Keratinocyte (primary cell): ENCODE measurements around the gene ADGRB3. TPM values are rescaled to one million over a fixed set of nuclear protein-coding genes. Genes with fewer than 3 reads are reported as not detected.
"Not testable (repeated sequence)": the region's sequence is repeated elsewhere in the genome, so short reads cannot be mapped to it uniquely, and the experiment has no call there.

Experiments
- DNase-seq: peaks from one replicate; pipeline ENCODE4 v3.0.0-alpha.2; 2011; ENCODE audit warnings: low read depth, missing footprints, low spot score
- FAIRE-seq: peaks from 2 replicates; lab custom pipeline; 2011; peaks lifted over from hg19 to GRCh38; lab: Jason Lieb, UNC
- H2AFZ ChIP-seq: 2 replicates; pipeline ENCODE4 v1.6.0; 2012; ENCODE audit warnings: low read length, control low read depth, inconsistent platforms; ENCODE audit not compliant: control insufficient read depth
- H3K27ac ChIP-seq: 2 replicates; pipeline ENCODE4 v1.5.1; 2011; ENCODE audit warnings: low read length; ENCODE audit not compliant: control insufficient read depth, insufficient read depth
- H3K27me3 ChIP-seq: 3 replicates; pipeline ENCODE4 v1.6.0; 2011; ENCODE audit warnings: low read length; ENCODE audit not compliant: control insufficient read depth, insufficient read depth; ENCODE audit errors: extremely low read depth
- H3K36me3 ChIP-seq, 2 experiments: 2 replicates in 1 of 2; 3 replicates in 1 of 2; pipeline ENCODE4 v1.5.1; 2011; ENCODE audit warnings: low read length in 2 of 2, mild to moderate bottlenecking in 1 of 2; ENCODE audit not compliant: control insufficient read depth in 2 of 2, insufficient read depth in 2 of 2; ENCODE audit errors: extremely low read depth in 1 of 2
- H3K4me1 ChIP-seq: 3 replicates; pipeline ENCODE4 v1.5.1; 2011; ENCODE audit warnings: low read length; ENCODE audit not compliant: control insufficient read depth, insufficient read depth; ENCODE audit errors: extremely low read depth
- H3K4me2 ChIP-seq: 3 replicates; pipeline ENCODE4 v1.6.0; 2011; ENCODE audit warnings: low read depth, low read length; ENCODE audit not compliant: control insufficient read depth, insufficient read depth; ENCODE audit errors: extremely low read depth
- H3K4me3 ChIP-seq, 3 experiments: fragments of 200-600 bp in 1 of 3; sonication (generic) in 1 of 3; 2 replicates in 2 of 3; 3 replicates in 1 of 3; pipeline ENCODE4 v1.5.1; 2011 to 2016; ENCODE audit warnings: low read length in 3 of 3, mild to moderate bottlenecking in 3 of 3, control low read depth in 2 of 3, inconsistent platforms in 1 of 3, low read depth in 1 of 3, mixed read lengths in 1 of 3, mixed run types in 1 of 3, moderate library complexity in 1 of 3; ENCODE audit not compliant: control insufficient read depth in 2 of 3, insufficient read depth in 2 of 3; ENCODE audit errors: extremely low read depth in 1 of 3
- H3K79me2 ChIP-seq: 2 replicates; pipeline ENCODE4 v1.6.0; 2012; ENCODE audit warnings: low read length; ENCODE audit not compliant: control insufficient read depth, insufficient read depth
- H3K9ac ChIP-seq: 3 replicates; pipeline ENCODE4 v1.6.0; 2011; ENCODE audit warnings: low read length; ENCODE audit not compliant: control insufficient read depth, insufficient read depth; ENCODE audit errors: extremely low read depth
- H3K9me1 ChIP-seq: 3 replicates; pipeline ENCODE4 v1.6.0; 2011; ENCODE audit warnings: low read length; ENCODE audit not compliant: control insufficient read depth, insufficient read depth; ENCODE audit errors: extremely low read depth
- H3K9me3 ChIP-seq: 2 replicates; pipeline ENCODE4 v1.5.1; 2012; ENCODE audit warnings: low read depth, low read length; ENCODE audit not compliant: control insufficient read depth
- H4K20me1 ChIP-seq: 3 replicates; pipeline ENCODE4 v1.6.0; 2011; ENCODE audit warnings: low read length; ENCODE audit not compliant: control insufficient read depth, insufficient read depth; ENCODE audit errors: extremely low read depth
- EZH2 ChIP-seq: IDR thresholded peaks from one replicate; pipeline ENCODE4 v1.6.1; 2012; ENCODE audit warnings: inconsistent platforms, mild to moderate bottlenecking, low read length, moderate library complexity
- dilution Hi-C: fragments of 300-500 bp; cut with MboI; formaldehyde crosslinking; loops from one replicate; pipeline ENCODE4 v1.7.0; 2020; ENCODE audit warnings: low sequenced_read_pairs; ENCODE audit not compliant: extremely low pct_ligation_motif_present
- polyA plus RNA-seq, 5 experiments: library from polyadenylated mRNA; depleted of rRNA in 3 of 5; stranded (reverse) in 3 of 5; stranded (forward) in 1 of 5; unstranded in 1 of 5; fragments of >200 nt; gene quantifications; 1 replicate in 1 of 5; 2 replicates in 3 of 5; 3 replicates in 1 of 5; pipeline versions ENCODE4 v1.2.1 to v1.2.3, GENCODE V29; 2011 to 2012; ENCODE audit warnings: missing spikeins in 2 of 5, low read depth in 1 of 5, low replicate concordance in 1 of 5
- TF ChIP-seq, protein P1 (sequence below), 3 experiments: IDR thresholded peaks in 1 of 3; conservative IDR thresholded peaks in 1 of 3; optimal IDR thresholded peaks in 1 of 3; 2 replicates in 2 of 3; 3 replicates in 1 of 3; pipeline versions ENCODE3 to v1.5.1; 2011; ENCODE audit warnings: low read length in 3 of 3, mild to moderate bottlenecking in 3 of 3, moderate library complexity in 2 of 3, control low read depth in 1 of 3, inconsistent platforms in 1 of 3; ENCODE audit not compliant: insufficient read depth in 2 of 3; ENCODE audit errors: extremely low read depth in 1 of 3

ADGRB3 gene
- polyA plus RNA-seq, 1 donor (not counting 4 experiments of a cell fraction or from before 2014, with no cell fraction given), result not detected

DNA sequence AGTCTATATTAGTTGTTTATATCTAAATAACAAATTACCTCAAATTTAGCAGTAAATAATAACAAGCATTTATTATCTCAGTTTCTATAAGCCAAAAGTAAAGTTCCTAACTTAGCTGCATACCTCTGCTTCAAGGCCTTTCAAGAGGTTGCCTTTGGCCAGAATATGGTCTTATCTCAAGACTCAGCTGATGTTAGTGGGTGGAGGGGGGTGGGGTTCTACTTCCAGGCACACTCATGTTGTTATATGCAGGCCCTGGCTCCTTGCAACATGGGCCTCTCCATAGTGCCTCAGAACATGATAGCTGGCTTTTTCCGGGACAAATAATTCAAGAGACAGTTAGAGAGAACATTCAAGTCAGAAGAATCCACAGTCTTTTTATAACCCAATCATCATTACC is 266.0 kb downstream of the ADGRB3 start:
- Histone ChIP-seq H3K9ac (no peak overlapping the region), H2AFZ (no peak overlapping the region), H3K79me2 (no peaks in the 10 kb centered on the region), H3K9me3 (peaks cover 2% of the 10 kb centered on the region), H3K4me2 (no peak overlapping the region), H3K27me3 (no peaks in the 10 kb centered on the region), H3K36me3 (no peaks in the 10 kb centered on the region), H4K20me1 (no peaks in the 10 kb centered on the region), H3K27ac (no peak overlapping the region), H3K9me1 (no peaks in the 10 kb centered on the region), H3K4me1 (no peaks in the 10 kb centered on the region), H3K4me3 (no peak overlapping the region)
- DNase-seq (no peak), FAIRE-seq (no peak)
- no peak for TF ChIP-seq EZH2
- dilution Hi-C loops, result no loop called here

DNA sequence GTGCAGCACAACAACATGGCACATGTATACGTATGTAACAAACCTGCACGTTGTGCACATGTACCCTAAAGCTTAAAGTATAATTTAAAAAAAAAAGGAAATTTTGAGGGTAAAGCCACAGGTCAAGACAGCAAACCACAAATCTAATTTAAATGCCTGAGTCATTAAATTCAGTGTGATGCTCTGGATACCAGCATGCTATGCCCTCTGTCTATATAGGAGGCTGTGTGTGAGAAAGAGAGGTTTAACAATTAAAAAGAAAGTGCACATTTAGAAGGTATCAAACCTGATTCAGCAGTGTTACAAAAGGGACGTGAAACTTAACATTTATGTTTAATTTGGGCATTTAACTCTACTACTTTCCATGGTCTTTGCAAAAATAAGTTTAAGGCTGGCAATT is 276.3 kb downstream of the ADGRB3 start:
- FAIRE-seq (no peak), DNase-seq (no peak)
- Histone ChIP-seq H3K9me1 (no peaks in the 10 kb centered on the region), H4K20me1 (no peaks in the 10 kb centered on the region), H3K4me2 (no peak overlapping the region), H3K79me2 (no peaks in the 10 kb centered on the region), H3K36me3 (no peaks in the 10 kb centered on the region), H3K9me3 (no peaks in the 10 kb centered on the region), H3K4me3 (no peak overlapping the region), H3K4me1 (no peaks in the 10 kb centered on the region), H2AFZ (no peak overlapping the region), H3K27me3 (no peaks in the 10 kb centered on the region), H3K27ac (no peak overlapping the region), H3K9ac (no peak overlapping the region)
- dilution Hi-C loops, result no loop called here
- TF ChIP-seq, protein P1, sequence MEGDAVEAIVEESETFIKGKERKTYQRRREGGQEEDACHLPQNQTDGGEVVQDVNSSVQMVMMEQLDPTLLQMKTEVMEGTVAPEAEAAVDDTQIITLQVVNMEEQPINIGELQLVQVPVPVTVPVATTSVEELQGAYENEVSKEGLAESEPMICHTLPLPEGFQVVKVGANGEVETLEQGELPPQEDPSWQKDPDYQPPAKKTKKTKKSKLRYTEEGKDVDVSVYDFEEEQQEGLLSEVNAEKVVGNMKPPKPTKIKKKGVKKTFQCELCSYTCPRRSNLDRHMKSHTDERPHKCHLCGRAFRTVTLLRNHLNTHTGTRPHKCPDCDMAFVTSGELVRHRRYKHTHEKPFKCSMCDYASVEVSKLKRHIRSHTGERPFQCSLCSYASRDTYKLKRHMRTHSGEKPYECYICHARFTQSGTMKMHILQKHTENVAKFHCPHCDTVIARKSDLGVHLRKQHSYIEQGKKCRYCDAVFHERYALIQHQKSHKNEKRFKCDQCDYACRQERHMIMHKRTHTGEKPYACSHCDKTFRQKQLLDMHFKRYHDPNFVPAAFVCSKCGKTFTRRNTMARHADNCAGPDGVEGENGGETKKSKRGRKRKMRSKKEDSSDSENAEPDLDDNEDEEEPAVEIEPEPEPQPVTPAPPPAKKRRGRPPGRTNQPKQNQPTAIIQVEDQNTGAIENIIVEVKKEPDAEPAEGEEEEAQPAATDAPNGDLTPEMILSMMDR (optimal IDR thresholded peaks at IDR 0.05 in 1 of 3, IDR thresholded peaks at IDR 0.05 in 1 of 3, conservative IDR thresholded peaks at IDR 0.05 in 1 of 3; ENCODE audit: extremely low read depth in 1 of 3, insufficient read depth in 2 of 3, low read length in 3 of 3), result no peak
- TF ChIP-seq EZH2, result no peak

DNA sequence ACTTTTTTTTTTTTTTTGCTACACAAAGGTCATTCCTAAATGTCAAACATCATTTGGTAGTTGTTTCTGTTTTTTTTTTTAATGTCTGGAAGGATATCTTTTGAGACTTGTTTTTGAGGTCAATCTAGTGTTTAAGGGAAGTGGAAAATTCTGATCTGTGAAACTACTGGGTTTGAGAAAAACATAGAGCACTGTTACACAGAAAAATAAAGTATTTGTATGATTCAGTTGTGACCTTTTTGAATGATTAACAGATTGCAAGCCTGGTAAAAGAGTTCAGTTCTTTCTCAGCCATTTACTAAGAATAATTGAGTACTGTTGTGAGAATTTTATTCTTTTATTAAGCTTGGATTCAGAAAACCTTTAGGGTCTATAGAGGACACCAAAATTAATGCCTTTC is 276.7 kb downstream of the ADGRB3 start:
- no peaks in the 10 kb centered on the region for H3K79me2 ChIP-seq
- no peak overlapping the region for H3K4me2 ChIP-seq
- no peak overlapping the region for H3K4me3 ChIP-seq
- H2AFZ ChIP-seq, result no peak overlapping the region
- no peaks in the 10 kb centered on the region for H3K9me1 ChIP-seq
- H4K20me1 ChIP-seq, result no peaks in the 10 kb centered on the region
- no peak overlapping the region for H3K9ac ChIP-seq
- DNase-seq, result no peak
- TF ChIP-seq EZH2, result no peak
- TF ChIP-seq, protein P1 (optimal IDR thresholded peaks at IDR 0.05 in 1 of 3, IDR thresholded peaks at IDR 0.05 in 1 of 3, conservative IDR thresholded peaks at IDR 0.05 in 1 of 3; ENCODE audit: extremely low read depth in 1 of 3, insufficient read depth in 2 of 3, low read length in 3 of 3), result no peak
- no peaks in the 10 kb centered on the region for H3K4me1 ChIP-seq
- no peak for FAIRE-seq
- H3K27ac ChIP-seq, result no peak overlapping the region
- dilution Hi-C loops, result no loop called here
- H3K9me3 ChIP-seq, result no peaks in the 10 kb centered on the region
- H3K36me3 ChIP-seq, result no peaks in the 10 kb centered on the region
- no peaks in the 10 kb centered on the region for H3K27me3 ChIP-seq

DNA sequence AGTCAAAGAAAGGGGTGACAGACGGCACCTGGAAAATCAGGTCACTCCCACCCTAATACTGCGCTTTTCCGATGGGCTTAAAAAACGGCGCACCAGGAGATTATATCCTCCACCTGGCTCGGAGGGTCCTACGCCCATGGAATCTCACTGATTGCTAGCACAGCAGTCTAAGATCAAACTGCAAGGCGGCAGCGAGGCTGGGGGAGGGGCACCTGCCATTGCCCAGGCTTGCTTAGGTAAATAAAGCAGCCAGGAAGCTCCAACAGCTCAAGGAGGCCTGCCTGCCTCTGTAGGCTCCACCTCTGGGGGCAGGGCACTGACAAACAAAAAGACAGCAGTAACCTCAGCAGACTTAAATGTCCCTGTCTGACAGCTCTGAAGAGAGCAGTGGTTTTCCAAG is 277.7 kb downstream of the ADGRB3 start:
- dilution Hi-C loops, H2AFZ ChIP-seq, H3K4me1 ChIP-seq, H3K79me2 ChIP-seq, H3K4me3 ChIP-seq, H3K4me2 ChIP-seq, H3K9ac ChIP-seq, H3K27ac ChIP-seq, H3K9me1 ChIP-seq, H3K9me3 ChIP-seq, DNase-seq, H4K20me1 ChIP-seq, H3K36me3 ChIP-seq, FAIRE-seq, H3K27me3 ChIP-seq: not testable (repeated sequence)
